HepG2 (cell line): ENCODE results near the gene DDX17. TPM values are rescaled to one million over a fixed set of nuclear protein-coding genes. Genes with fewer than 3 reads are reported as not detected.

Experiments used
- ASH2L ChIP-seq: fragments of 300-600, 200-600 bp; sonication (generic); IDR thresholded peaks from 2 replicates; pipeline ENCODE4 v1.7.0; 2017; ENCODE audit warnings: low read depth, mild to moderate bottlenecking, moderate library complexity, mixed read lengths, low read length; ENCODE audit not compliant: insufficient read length
- BRCA1 ChIP-seq: sonication (generic); formaldehyde crosslinking; IDR thresholded peaks from 2 replicates; pipeline ENCODE4 v1.4.0; 2020; ENCODE audit warnings: missing genetic modification reagents
- CREM ChIP-seq, 2 experiments: sonication (generic) in 1 of 2; formaldehyde crosslinking in 1 of 2; IDR thresholded peaks; 2 replicates each; pipeline versions ENCODE4 v1.4.0 to v1.6.1; 2016 to 2020; ENCODE audit warnings: antibody characterized with exemption in 1 of 2, mild to moderate bottlenecking in 1 of 2, missing genetic modification reagents in 1 of 2
- E2F1 ChIP-seq: sonication (generic); formaldehyde crosslinking; IDR thresholded peaks from 2 replicates; pipeline ENCODE4 v1.5.0; 2020; ENCODE audit warnings: missing genetic modification reagents
- FOXC1 ChIP-seq: sonication (generic); formaldehyde crosslinking; IDR thresholded peaks from 2 replicates; pipeline ENCODE4 v1.8.0; 2022; ENCODE audit warnings: mild to moderate bottlenecking, missing genetic modification reagents, borderline replicate concordance
- GATAD2A ChIP-seq: IDR thresholded peaks from 2 replicates; pipeline ENCODE4 v1.6.1; 2016
- GPN1 ChIP-seq: sonication (generic); formaldehyde crosslinking; IDR thresholded peaks from 2 replicates; pipeline ENCODE4 v1.5.1; 2020; ENCODE audit warnings: missing genetic modification reagents, borderline replicate concordance
- IKZF1 ChIP-seq: fragments of 450-650 bp; IDR thresholded peaks from 2 replicates; pipeline ENCODE4 v1.7.1; 2016
- JUND ChIP-seq: sonication (generic); formaldehyde crosslinking; IDR thresholded peaks from 2 replicates; pipeline ENCODE4 v1.8.0; 2022; ENCODE audit warnings: mild to moderate bottlenecking, missing genetic modification reagents
- MIER3 ChIP-seq: IDR thresholded peaks from 2 replicates; pipeline ENCODE4 v1.6.1; 2016; ENCODE audit warnings: missing compliant biosample characterization, borderline replicate concordance
- MIXL1 ChIP-seq: IDR thresholded peaks from 2 replicates; pipeline ENCODE4 v1.6.1; 2016
- MTA3 ChIP-seq: sonication (generic); formaldehyde crosslinking; IDR thresholded peaks from 2 replicates; pipeline ENCODE4 v1.4.0; 2020; ENCODE audit warnings: missing genetic modification reagents
- NCOA5 ChIP-seq: sonication (generic); formaldehyde crosslinking; IDR thresholded peaks from 2 replicates; pipeline ENCODE4 v1.4.0; 2020; ENCODE audit warnings: missing genetic modification reagents
- SNRNP70 ChIP-seq: fragments of 200-400 bp; formaldehyde crosslinking; IDR thresholded peaks from 2 replicates; pipeline ENCODE4 v1.6.1; 2017; ENCODE audit warnings: mild to moderate bottlenecking, low read depth, low read length, moderate library complexity
- SYNCRIP ChIP-seq: fragments of 200-400 bp; formaldehyde crosslinking; IDR thresholded peaks from 2 replicates; pipeline ENCODE4 v1.6.1; 2018; ENCODE audit warnings: mild to moderate bottlenecking, low read depth, low read length; ENCODE audit not compliant: insufficient read depth
- TCF12 ChIP-seq, 2 experiments: fragments of 450-650 bp in 1 of 2; sonication (generic) in 1 of 2; formaldehyde crosslinking in 1 of 2; IDR thresholded peaks; 2 replicates each; pipeline versions ENCODE4 v1.6.1 to v1.8.0; 2017 to 2022; ENCODE audit warnings: antibody characterized with exemption in 1 of 2, mild to moderate bottlenecking in 1 of 2, missing genetic modification reagents in 1 of 2, moderate library complexity in 1 of 2
- TP53 ChIP-seq: sonication (generic); formaldehyde crosslinking; conservative IDR thresholded peaks from 2 replicates; pipeline ENCODE4 v1.4.0; 2020; ENCODE audit warnings: missing genetic modification reagents
- TRIM24 ChIP-seq: sonication (generic); formaldehyde crosslinking; IDR thresholded peaks from 2 replicates; pipeline ENCODE4 v1.8.0; 2022; ENCODE audit warnings: mild to moderate bottlenecking, missing genetic modification reagents
- ZIK1 ChIP-seq: sonication (generic); formaldehyde crosslinking; IDR thresholded peaks from 2 replicates; pipeline ENCODE4 v1.5.0; 2020; ENCODE audit warnings: mild to moderate bottlenecking, low read depth, missing genetic modification reagents, borderline replicate concordance
- ZNF101 ChIP-seq: sonication (generic); formaldehyde crosslinking; IDR thresholded peaks from 2 replicates; pipeline ENCODE4 v1.4.0; 2020; ENCODE audit warnings: mild to moderate bottlenecking, low read depth, missing genetic modification reagents, borderline replicate concordance
- ZNF124 ChIP-seq: sonication (generic); formaldehyde crosslinking; IDR thresholded peaks from 2 replicates; pipeline ENCODE4 v1.4.0; 2020; ENCODE audit warnings: missing genetic modification reagents
- ZNF160 ChIP-seq: sonication (generic); formaldehyde crosslinking; IDR thresholded peaks from 2 replicates; pipeline ENCODE4 v1.8.0; 2022; ENCODE audit warnings: mild to moderate bottlenecking, inconsistent platforms, missing genetic modification reagents
- ZNF263 ChIP-seq: sonication (generic); formaldehyde crosslinking; IDR thresholded peaks from 2 replicates; pipeline ENCODE4 v1.4.0; 2020; ENCODE audit warnings: missing genetic modification reagents
- ZNF343 ChIP-seq: sonication (generic); formaldehyde crosslinking; IDR thresholded peaks from 2 replicates; pipeline ENCODE4 v1.4.0; 2020; ENCODE audit warnings: mild to moderate bottlenecking, missing genetic modification reagents
- ZNF512 ChIP-seq: sonication (generic); formaldehyde crosslinking; IDR thresholded peaks from 2 replicates; pipeline ENCODE4 v1.4.0; 2020; ENCODE audit warnings: mild to moderate bottlenecking, missing genetic modification reagents
- ZNF629 ChIP-seq: sonication (generic); formaldehyde crosslinking; conservative IDR thresholded peaks from 2 replicates; pipeline ENCODE4 v1.5.0; 2020; ENCODE audit warnings: missing genetic modification reagents
- ZNF770 ChIP-seq: sonication (generic); formaldehyde crosslinking; IDR thresholded peaks from 2 replicates; pipeline ENCODE4 v1.5.0; 2020; ENCODE audit warnings: mild to moderate bottlenecking, missing genetic modification reagents
- polyA plus RNA-seq, 8 experiments: library from polyadenylated mRNA; depleted of rRNA in 3 of 8; stranded (reverse) in 7 of 8; unstranded in 1 of 8; fragments of >200 nt; fragmentation: Illumina TruSeq in 4 of 8; extraction: Trizol in 4 of 8; gene quantifications; 2 replicates each; pipeline versions ENCODE4 v1.2.1 to v1.2.3, GENCODE V29; 2011 to 2016; ENCODE audit warnings: low read depth in 4 of 8, missing spikeins in 1 of 8, mixed read lengths in 1 of 8; ENCODE audit not compliant: insufficient read depth in 1 of 8
- total RNA-seq, 5 experiments: library from RNA; depleted of rRNA; stranded (reverse); fragments of >200 nt; fragmentation: Illumina TruSeq; extraction: Trizol; gene quantifications; 2 replicates each; pipeline ENCODE4 v1.2.3, GENCODE V29; 2016; ENCODE audit warnings: low read depth in 1 of 5

Gene DDX17
- total and polyA plus RNA-seq, 2 of the 13 experiments (the other 11 are each of a cell fraction or from before 2014, with no cell fraction given), result 238 to 344 TPM

GRCh38 chr22:38462960-38463784, 42.9 kb downstream of the DDX17 start (continued):
- TF ChIP-seq ZNF343 (CRISPR knock-in tag) (no peak; the same call in 1 of the 2 replicates), TCF12 (IDR thresholded peaks at IDR 0.05) (no peak), TCF12 (CRISPR knock-in tag; IDR thresholded peaks at IDR 0.05) (no peak), JUND (CRISPR knock-in tag) (no peak), ZNF263 (CRISPR knock-in tag) (no peak), ZNF512 (CRISPR knock-in tag) (no peak), ZNF101 (CRISPR knock-in tag) (no peak), SYNCRIP (no peak), GPN1 (CRISPR knock-in tag) (no peak), ASH2L (no peak), MIER3 (no peak; the same call in 1 of the 2 replicates), MIXL1 (CRISPR knock-in tag) (peak; percentile 62), SNRNP70 (no peak), NCOA5 (CRISPR knock-in tag) (no peak), TP53 (CRISPR knock-in tag) (no peak), ZIK1 (CRISPR knock-in tag) (no peak), MTA3 (CRISPR knock-in tag) (no peak), CREM (IDR thresholded peaks at IDR 0.05) (no peak), CREM (CRISPR knock-in tag; IDR thresholded peaks at IDR 0.05) (no peak), ZNF770 (peak; percentile 31; the same call in 1 of the 2 replicates), E2F1 (CRISPR knock-in tag) (no peak), GATAD2A (CRISPR knock-in tag) (peak; percentile 58), IKZF1 (no peak), ZNF124 (CRISPR knock-in tag) (no peak), TRIM24 (no peak), ZNF629 (CRISPR knock-in tag) (0 out of 2 replicates have a peak, but pooled peaks have one; percentile 15), FOXC1 (CRISPR knock-in tag) (no peak), ZNF160 (CRISPR knock-in tag) (no peak), BRCA1 (no peak)
